ENCODE results near the gene HINT3.
"Not testable (repeated sequence)": the region's sequence is repeated elsewhere in the genome, so short reads cannot be mapped to it uniquely, and the experiment has no call there.

The HINT3 gene

GRCh38 chr6:125966569-125966968, 10.0 kb downstream of the HINT3 start:
- H3K27ac ChIP-seq = no peak overlapping the region
- TF ChIP-seq ZFX (IDR thresholded peaks at IDR 0.05; ENCODE audit: borderline replicate concordance) (no peak), CTCF (IDR thresholded peaks at IDR 0.05) (no peak)

GRCh38 chr6:125968493-125968892, 11.9 kb downstream of the HINT3 start:
- no peak overlapping the region for H3K27ac ChIP-seq
- TF ChIP-seq ZFX (IDR thresholded peaks at IDR 0.05; ENCODE audit: borderline replicate concordance) = no peak
- no peak for TF ChIP-seq CTCF (IDR thresholded peaks at IDR 0.05)

- H3K27ac ChIP-seq = no peak overlapping the region
- TF ChIP-seq CTCF (IDR thresholded peaks at IDR 0.05) = no peak
- no peak for TF ChIP-seq ZFX (IDR thresholded peaks at IDR 0.05; ENCODE audit: borderline replicate concordance)
Observed at GRCh38 chr6:125970760-125971159, 14.2 kb downstream of the HINT3 start.

GRCh38 chr6:125972478-125972877, 15.9 kb downstream of the HINT3 start:
- not testable (repeated sequence) for H3K27ac ChIP-seq

GRCh38 chr6:125974214-125974866, 17.8 kb downstream of the HINT3 start:
- no peak overlapping the region for H3K27ac ChIP-seq
- TF ChIP-seq ZFX (IDR thresholded peaks at IDR 0.05; ENCODE audit: borderline replicate concordance) (no peak), CTCF (IDR thresholded peaks at IDR 0.05) (peak; percentile 72)

GRCh38 chr6:125979101-125979500, 22.5 kb downstream of the HINT3 start:
- TF ChIP-seq ZFX (IDR thresholded peaks at IDR 0.05; ENCODE audit: borderline replicate concordance) = no peak
- no peak for TF ChIP-seq CTCF (IDR thresholded peaks at IDR 0.05)
- H3K27ac ChIP-seq = no peak overlapping the region

- H3K27ac ChIP-seq = no peak overlapping the region
- no peak for TF ChIP-seq ZFX (IDR thresholded peaks at IDR 0.05; ENCODE audit: borderline replicate concordance)
- no peak for TF ChIP-seq CTCF (IDR thresholded peaks at IDR 0.05)
Observed at GRCh38 chr6:125981571-125982185, 25.1 kb downstream of the HINT3 start.
